Left renal pelvis (tissue), 4 donors: ENCODE results near the gene VASH1. TPM values are rescaled to one million over a fixed set of nuclear protein-coding genes. Genes with fewer than 3 reads are reported as not detected.
A peak's percentile ranks its signal among the peaks of the same experiment; 100 is the strongest.

Experiments used
- DNase-seq, 4 donors: peaks; one replicate each; pipeline ENCODE4 v3.0.0-alpha.2; 2013; ENCODE audit warnings: low read depth in 4 of 4, low spot score in 3 of 4
- polyA plus RNA-seq, 4 donors: library from polyadenylated mRNA; unstranded; fragments of 120-200 nt; gene quantifications; one replicate each; pipeline ENCODE4 v1.2.1, GENCODE V29; 2013; ENCODE audit not compliant: insufficient read length in 4 of 4

Gene VASH1
- polyA plus RNA-seq, 4 donors, result 32.6 to 39.1 (median 36.5) TPM

DNA sequence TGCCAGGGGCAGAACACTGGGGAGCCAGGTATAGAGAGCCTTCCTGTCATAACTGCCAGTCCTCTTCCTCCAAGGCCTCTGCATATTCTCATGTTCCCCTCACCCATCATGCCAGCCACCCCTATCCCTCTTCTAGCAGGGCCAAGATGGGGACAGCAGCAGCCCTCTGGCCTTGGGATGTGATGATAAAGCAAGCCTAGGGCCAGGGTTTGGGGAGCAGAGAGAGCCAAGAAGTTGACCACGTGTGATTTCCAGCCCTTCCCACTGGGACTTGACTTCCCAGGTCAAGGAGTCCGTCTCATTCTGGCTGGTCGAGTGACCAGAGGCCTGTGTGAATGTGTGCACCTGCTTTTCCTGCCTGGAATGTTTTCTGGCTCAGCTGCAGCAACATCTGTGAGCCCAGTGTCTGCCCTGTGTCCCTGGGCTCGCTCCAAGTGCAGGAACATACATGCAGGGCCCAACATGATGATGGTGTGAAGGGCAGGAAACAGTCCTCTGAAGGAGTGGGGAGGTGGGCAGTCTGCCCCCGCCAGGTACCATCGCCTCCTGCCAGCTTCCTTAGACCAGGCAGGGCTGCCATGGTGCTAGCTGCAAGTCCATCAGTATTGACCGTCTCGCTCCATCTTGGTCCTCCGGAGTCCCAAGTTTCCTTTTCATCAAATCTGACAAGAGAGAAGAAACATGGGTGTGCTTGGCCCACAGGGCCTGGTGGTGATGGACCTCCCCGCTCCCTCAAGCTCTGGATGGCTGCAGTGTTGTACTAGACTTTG is 21.0 kb downstream of the VASH1 start:
- no peak for DNase-seq

DNA sequence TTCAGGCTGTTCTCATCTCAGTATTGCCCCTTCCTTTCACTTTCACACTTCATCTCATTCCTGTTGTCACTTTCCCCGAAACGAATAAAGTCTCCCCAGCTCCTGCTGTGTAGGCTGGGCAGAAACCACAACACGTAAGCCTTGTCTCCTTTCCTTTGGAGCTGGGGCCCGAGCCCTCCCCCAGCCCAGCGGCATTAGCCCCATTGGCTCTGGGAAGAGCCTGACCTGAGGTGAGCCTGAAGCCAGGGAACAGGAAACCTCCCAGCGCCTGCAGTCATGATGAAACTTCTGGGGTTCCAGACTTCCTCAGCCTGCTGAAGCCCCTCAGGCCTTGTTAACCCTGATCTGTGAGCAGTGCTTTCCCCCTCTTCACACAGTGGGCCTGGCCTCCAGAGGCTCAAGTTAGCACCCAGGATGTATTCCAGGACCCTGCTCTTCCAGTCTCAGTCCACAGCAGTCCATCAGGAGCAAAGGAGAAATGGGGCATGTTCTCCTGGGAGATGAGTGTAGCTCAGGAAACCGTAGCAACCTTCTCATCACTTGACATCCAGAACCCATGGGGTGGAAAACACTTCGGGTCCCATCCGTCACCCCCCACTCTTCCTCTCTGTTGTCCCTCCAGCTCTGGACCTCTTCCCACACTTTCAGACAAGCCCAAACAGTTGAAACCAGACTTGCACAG is 21.8 kb downstream of the VASH1 start:
- DNase-seq, result no peak

- DNase-seq, result no peak
Observed at GRCh38 chr14:76784266-76784874, 23.1 kb downstream of the VASH1 start.

- DNase-seq, result peak in 2 of 4 donors; percentile 57 to 58
Observed at GRCh38 chr14:76784881-76785280, 23.6 kb downstream of the VASH1 start.

GRCh38 chr14:76786601-76787000 is 25.3 kb downstream of the VASH1 start:
- DNase-seq, result no peak

DNA sequence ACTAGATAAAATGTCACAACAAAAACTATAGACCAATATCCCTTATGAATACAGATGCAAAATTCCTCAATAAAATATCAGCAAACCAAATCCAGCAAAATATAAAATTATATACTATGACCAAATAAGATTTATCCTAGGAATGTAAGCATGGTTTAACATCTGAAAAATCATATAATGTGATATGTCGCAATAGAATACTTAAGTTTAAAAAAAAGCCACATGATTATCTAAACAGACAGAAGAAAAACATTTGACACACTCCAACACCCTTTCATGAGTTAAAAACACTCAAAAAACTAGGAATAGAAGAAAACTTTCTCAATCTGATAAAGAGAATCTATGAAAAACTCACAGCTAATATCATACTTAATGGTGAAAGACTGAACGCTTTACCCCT is 31.2 kb downstream of the VASH1 start:
- DNase-seq, result no peak

DNA sequence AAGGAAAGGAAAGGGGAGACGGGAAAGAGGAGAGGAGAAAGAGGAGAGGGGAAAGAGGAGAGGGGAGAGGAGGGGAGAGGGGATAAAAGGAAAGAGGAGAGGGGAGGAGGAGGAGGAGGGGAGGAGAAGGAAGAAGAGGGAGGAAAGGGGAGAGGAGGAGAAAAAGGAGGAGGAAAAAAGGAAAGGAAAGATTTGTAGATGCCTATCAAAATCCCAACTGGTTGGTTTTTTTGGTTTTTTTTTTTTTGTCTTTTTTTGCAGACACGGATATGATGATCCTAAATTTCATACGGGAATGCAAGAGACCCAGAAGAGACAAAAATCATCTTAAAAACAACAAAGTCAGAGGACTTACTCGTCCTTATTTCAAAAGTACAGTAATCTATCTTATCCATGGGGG is 32.1 kb downstream of the VASH1 start:
- no peak for DNase-seq

DNA sequence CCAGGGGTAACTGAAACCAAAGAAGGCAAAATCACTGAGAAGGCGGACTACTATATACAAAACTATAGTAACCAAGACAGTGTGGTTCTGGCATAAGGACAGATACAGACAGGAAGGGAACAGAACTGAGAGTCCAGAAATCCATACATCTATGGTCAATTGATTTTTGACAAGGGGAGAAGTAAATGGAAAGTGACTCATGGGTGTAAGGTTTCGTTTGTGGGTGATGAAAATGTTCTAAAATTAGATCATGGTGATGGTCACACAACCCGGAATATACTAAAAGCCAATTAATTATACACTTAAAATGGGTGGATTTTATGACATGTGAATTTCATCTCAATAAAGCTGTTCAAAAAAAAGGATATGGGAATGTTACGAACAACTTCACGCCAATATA is 32.7 kb downstream of the VASH1 start:
- DNase-seq, result no peak

- DNase-seq, result no peak
Observed at GRCh38 chr14:76806446-76806845, 45.2 kb downstream of the VASH1 start.

DNA sequence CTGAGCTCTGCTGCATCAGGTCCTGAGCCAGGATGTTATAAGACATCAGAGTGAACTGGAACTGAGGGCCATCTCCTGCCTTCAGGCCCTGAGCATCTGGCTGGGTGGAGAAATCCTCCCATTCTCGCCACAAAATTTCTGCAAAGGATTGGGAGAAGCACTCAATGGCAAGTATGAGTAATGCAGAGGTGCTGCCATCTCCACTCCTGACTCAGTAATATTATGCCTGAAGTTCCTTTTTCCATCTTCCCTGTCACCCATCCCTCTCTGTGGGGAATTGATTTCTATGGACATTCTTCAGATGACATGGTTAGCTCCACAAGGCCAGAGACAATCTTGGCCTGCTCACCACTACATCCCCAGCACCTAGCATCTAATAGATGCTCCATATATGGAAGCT is 46.7 kb downstream of the VASH1 start:
- no peak for DNase-seq

DNA sequence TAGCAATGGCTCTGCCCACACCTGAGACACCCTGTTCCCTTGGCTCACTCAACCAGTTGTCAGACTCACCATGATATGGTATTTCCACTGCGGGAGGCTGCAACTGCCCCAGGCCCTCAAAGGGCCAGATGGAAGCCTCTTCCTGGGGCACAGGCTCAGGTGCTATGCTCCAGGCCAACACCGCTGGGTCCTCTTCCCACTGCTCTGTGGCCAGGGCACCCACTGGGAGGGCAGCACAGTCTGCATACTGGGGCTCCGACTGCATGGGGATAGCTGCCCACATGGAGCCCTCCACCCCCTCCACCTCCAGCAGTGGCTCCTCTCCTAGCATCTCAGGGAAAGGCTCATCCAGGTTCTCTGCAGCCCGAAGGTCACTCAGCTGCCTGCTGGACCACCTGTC is 47.7 kb downstream of the VASH1 start:
- DNase-seq, result no peak

- no peak for DNase-seq
Observed at GRCh38 chr14:76810525-76810924, 49.3 kb downstream of the VASH1 start.

DNA sequence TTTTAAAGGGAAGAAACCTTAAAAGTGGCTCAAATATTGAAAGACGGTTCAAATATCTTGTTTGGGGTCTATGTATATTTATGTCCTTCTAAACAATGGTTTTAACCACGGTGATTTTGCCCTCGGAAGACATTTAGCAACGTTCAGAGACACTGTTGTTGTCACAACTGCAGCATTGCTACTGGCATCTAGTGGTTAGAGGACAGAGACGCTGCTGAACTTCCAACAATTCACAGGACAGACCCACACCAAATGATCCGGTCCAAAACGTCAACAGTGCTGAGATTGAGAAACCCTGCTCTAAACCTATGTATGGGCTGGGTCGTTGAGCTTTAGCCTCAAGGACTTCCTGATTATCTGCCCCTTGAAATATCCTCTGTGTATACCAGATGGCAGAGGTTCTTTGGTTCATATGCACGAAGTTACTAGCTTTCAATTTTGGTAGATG is 49.7 kb downstream of the VASH1 start:
- no peak for DNase-seq

- no peak for DNase-seq
Observed at GRCh38 chr14:76811561-76811960, 50.3 kb downstream of the VASH1 start.

GRCh38 chr14:76812093-76812421 is 50.8 kb downstream of the VASH1 start:
- no peak for DNase-seq

- DNase-seq, result peak; percentile 78 to 90 (median 84)
Observed at GRCh38 chr14:76812422-76813383, 51.4 kb downstream of the VASH1 start, which contains the start of gene ANGEL1. TSS of gene ANGEL1 (minus strand) at chr14:76812882. CDS start at chr14:76812827, 55 bp downstream.

- DNase-seq, result no peak
Observed at GRCh38 chr14:76814726-76815645, 53.7 kb downstream of the VASH1 start.

- no peak for DNase-seq
Observed at GRCh38 chr14:76820700-76821099, 59.4 kb downstream of the VASH1 start.

- DNase-seq, result no peak
Observed at GRCh38 chr14:76826122-76826521, 64.9 kb downstream of the VASH1 start, which contains the start of gene LRRC74A. TSS of gene LRRC74A (plus strand) at chr14:76826408. CDS start at chr14:76826698, 290 bp downstream.
